PC-3 (cell line): Measurements from ENCODE around the gene WDR19.

Experiments
- EZH2 ChIP-seq: fragments of 300-600 bp; sonication (generic); IDR thresholded peaks from one replicate; pipeline ENCODE4 v1.6.1; 2017; ENCODE audit warnings: antibody characterized with exemption, mild to moderate bottlenecking, low read length; ENCODE audit not compliant: unreplicated experiment
- TF ChIP-seq, protein P1 (sequence below): fragments of 300-600 bp; sonication (generic); conservative IDR thresholded peaks from 2 replicates; pipeline ENCODE4 v1.5.1; 2017; ENCODE audit warnings: antibody characterized with exemption, low read depth, mild to moderate bottlenecking, low read length

DNA sequence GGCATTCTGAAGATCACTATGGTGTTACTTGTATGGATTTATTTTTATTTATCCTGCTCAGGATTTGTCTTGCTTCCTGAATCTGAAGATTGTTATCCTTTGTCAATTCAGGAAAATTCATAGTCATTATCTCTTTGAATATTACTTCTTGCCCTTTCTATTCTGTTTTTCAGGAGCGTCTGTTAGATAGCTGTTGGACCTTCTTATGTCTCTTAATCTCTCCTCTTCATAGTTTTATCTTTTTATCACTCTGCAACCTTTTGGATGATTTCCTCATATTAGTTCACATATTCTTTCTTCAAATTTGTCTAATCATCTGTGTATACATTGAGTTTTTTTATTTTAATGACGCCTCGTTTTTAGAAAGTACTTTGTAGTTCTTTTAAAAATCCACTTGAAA is 19.6 kb downstream of the WDR19 start:
- TF ChIP-seq, protein P1, sequence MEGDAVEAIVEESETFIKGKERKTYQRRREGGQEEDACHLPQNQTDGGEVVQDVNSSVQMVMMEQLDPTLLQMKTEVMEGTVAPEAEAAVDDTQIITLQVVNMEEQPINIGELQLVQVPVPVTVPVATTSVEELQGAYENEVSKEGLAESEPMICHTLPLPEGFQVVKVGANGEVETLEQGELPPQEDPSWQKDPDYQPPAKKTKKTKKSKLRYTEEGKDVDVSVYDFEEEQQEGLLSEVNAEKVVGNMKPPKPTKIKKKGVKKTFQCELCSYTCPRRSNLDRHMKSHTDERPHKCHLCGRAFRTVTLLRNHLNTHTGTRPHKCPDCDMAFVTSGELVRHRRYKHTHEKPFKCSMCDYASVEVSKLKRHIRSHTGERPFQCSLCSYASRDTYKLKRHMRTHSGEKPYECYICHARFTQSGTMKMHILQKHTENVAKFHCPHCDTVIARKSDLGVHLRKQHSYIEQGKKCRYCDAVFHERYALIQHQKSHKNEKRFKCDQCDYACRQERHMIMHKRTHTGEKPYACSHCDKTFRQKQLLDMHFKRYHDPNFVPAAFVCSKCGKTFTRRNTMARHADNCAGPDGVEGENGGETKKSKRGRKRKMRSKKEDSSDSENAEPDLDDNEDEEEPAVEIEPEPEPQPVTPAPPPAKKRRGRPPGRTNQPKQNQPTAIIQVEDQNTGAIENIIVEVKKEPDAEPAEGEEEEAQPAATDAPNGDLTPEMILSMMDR = no peak
- TF ChIP-seq EZH2 = no peak
